Endothelial cell (in vitro differentiated cells): ENCODE measurements around the gene KRTAP10-7. TPM values are rescaled to one million over a fixed set of nuclear protein-coding genes. Genes with fewer than 3 reads are reported as not detected.

Source experiments
- DNase-seq: peaks from one replicate; pipeline ENCODE4 v3.0.0; 2021; ENCODE audit warnings: low spot score
- H3K27ac Mint-ChIP-seq: one replicate; pipeline ENCODE4 v1.8.0; 2021; ENCODE audit warnings: mixed read lengths, inconsistent platforms; ENCODE audit not compliant: unreplicated experiment
- H3K27me3 Mint-ChIP-seq: one replicate; pipeline ENCODE4 v1.8.0; 2021; ENCODE audit warnings: mild to moderate bottlenecking, moderate library complexity, mixed read lengths, inconsistent platforms; ENCODE audit not compliant: unreplicated experiment
- H3K36me3 Mint-ChIP-seq: one replicate; pipeline ENCODE4 v1.8.0; 2021; ENCODE audit warnings: mild to moderate bottlenecking, low read depth, mixed read lengths, inconsistent platforms; ENCODE audit not compliant: unreplicated experiment
- H3K4me1 Mint-ChIP-seq: one replicate; pipeline ENCODE4 v1.8.0; 2021; ENCODE audit warnings: mild to moderate bottlenecking, mixed read lengths, inconsistent platforms; ENCODE audit not compliant: unreplicated experiment
- H3K4me3 Mint-ChIP-seq: one replicate; pipeline ENCODE4 v1.8.0; 2021; ENCODE audit warnings: mild to moderate bottlenecking, mixed read lengths, inconsistent platforms; ENCODE audit not compliant: unreplicated experiment
- H3K9me3 Mint-ChIP-seq: one replicate; pipeline ENCODE4 v1.8.0; 2021; ENCODE audit warnings: mixed read lengths, inconsistent platforms; ENCODE audit not compliant: unreplicated experiment
- total RNA-seq: library from RNA; stranded (reverse); fragmentation: NEBNext Ultra II Directional; extraction: Animal tissue kit (Norgen Biotek cat#: 25700); gene quantifications from one replicate; pipeline ENCODE4 v1.2.1, GENCODE V29; 2021; ENCODE audit not compliant: unreplicated experiment
- TF ChIP-seq, protein P1 (sequence below): fragments of 200-600 bp; sonication (generic); IDR thresholded peaks from one replicate; pipeline ENCODE4 v1.5.0; 2021; ENCODE audit warnings: antibody characterized with exemption; ENCODE audit not compliant: unreplicated experiment

The KRTAP10-7 gene
- total RNA-seq, 1 donor from 2014 or later = not detected

DNA sequence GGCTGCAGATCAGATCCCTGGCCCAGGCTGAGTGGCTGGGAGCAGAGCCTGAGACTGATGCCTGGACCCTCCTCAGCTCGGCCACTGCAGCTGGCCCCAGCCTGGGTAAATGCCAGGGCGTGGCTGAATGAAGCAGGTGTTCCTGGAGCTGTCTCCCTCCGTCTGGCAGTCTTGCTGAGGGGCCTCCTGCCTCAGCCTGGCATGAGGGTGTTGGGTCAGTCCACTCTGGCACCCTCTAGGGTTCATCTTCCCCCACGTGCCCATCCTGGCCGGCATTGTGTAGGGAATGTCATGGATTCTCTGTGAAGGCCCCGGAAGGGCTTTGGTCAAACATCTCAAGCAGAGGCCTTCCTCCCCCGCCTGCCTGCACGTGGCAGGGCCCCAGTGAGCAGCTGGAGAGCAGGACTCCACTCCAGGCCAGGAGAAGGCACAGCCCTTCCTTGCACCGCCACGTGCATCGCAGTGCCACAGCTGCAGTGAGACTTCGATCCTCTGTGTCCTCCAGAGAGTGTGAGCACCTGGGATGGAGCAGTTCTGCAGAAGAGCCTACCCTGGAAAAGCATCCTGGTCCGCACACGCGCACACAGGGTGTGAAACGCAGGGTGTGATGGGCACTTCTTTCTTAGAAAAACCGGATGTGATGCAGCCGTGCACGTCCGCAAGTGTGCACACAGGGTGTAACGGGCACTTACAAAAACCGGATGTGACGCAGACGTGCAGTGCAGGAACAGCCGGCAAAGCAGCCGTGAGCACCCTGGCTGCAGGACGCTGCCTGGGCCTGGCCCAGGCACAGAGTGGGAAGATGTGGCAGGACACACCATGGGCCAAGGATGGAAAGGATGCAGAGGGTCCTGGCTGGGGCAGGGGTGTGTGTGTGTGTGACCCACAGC, 31.5 kb upstream of the KRTAP10-7 start:
- TF ChIP-seq, protein P1, sequence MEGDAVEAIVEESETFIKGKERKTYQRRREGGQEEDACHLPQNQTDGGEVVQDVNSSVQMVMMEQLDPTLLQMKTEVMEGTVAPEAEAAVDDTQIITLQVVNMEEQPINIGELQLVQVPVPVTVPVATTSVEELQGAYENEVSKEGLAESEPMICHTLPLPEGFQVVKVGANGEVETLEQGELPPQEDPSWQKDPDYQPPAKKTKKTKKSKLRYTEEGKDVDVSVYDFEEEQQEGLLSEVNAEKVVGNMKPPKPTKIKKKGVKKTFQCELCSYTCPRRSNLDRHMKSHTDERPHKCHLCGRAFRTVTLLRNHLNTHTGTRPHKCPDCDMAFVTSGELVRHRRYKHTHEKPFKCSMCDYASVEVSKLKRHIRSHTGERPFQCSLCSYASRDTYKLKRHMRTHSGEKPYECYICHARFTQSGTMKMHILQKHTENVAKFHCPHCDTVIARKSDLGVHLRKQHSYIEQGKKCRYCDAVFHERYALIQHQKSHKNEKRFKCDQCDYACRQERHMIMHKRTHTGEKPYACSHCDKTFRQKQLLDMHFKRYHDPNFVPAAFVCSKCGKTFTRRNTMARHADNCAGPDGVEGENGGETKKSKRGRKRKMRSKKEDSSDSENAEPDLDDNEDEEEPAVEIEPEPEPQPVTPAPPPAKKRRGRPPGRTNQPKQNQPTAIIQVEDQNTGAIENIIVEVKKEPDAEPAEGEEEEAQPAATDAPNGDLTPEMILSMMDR = no peak
- Mint-ChIP-seq H3K36me3 (peaks cover 7% of the 10 kb centered on the region), H3K27ac (no peak overlapping the region), H3K4me3 (no peak overlapping the region), H3K4me1 (no peaks in the 10 kb centered on the region), H3K27me3 (peaks cover 5% of the 10 kb centered on the region), H3K9me3 (no peaks in the 10 kb centered on the region)
- DNase-seq = no peak

DNA sequence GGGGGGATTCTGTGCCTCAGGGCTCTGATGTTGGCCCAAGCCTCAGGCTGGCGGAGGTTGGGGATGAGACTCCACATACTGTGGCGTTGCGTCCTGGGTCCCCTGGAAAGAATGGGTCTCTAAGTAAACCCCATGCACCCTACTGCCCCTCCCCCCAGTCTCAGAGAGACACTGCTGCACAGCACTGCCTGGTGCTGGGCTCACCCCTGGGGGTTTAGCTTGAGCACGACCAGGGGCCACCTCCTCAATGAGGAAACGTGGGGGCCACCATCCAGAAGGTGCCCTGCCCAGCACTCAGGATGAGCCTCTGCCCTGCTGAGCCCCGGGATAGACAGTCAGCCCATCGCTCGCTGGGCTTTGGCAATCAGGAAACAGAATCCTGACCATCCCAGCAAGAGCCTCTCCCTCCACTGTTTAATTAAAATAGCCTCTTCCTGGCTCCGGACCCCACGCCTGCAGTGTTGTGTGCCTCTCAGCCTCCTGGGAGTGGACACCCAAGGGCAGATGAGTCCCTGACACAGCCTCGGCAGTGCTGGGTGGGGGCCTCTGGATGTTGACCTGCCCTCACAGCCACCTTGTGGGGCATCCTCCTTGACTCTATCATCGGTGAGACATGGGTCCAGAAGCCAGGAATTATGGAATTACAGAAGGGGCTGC, 30.4 kb upstream of the KRTAP10-7 start:
- Mint-ChIP-seq H3K27ac (no peak overlapping the region), H3K4me3 (no peak overlapping the region), H3K4me1 (peaks cover 2% of the 10 kb centered on the region), H3K9me3 (no peaks in the 10 kb centered on the region), H3K36me3 (peaks cover 7% of the 10 kb centered on the region), H3K27me3 (peaks cover 8% of the 10 kb centered on the region)
- TF ChIP-seq, protein P1 = no peak
- DNase-seq = no peak

DNA sequence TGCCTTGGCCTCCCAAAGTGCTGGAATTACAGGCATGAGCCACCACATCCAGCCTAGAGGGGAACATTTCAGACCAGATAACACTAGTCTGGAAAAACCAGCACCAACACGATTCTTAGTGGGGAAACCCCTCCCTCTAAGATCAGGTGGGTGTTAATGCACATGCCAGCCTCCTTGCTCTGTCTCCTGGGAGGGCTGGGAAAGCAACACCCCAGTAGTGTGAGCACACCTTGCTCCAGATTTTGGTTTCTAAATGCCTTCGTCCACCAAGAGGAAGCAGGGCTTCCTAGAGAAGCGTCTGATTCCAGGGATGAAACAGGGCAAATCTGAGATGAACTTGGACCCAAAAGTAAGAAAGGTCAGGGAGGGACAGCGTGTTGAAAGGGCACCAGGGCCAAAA, 29.1 kb upstream of the KRTAP10-7 start:
- Mint-ChIP-seq H3K27ac (no peak overlapping the region), H3K4me1 (peaks cover 4% of the 10 kb centered on the region), H3K27me3 (peaks cover 12% of the 10 kb centered on the region), H3K4me3 (no peak overlapping the region), H3K9me3 (no peaks in the 10 kb centered on the region), H3K36me3 (peaks cover 10% of the 10 kb centered on the region)
- DNase-seq = no peak
- TF ChIP-seq, protein P1 = no peak

DNA sequence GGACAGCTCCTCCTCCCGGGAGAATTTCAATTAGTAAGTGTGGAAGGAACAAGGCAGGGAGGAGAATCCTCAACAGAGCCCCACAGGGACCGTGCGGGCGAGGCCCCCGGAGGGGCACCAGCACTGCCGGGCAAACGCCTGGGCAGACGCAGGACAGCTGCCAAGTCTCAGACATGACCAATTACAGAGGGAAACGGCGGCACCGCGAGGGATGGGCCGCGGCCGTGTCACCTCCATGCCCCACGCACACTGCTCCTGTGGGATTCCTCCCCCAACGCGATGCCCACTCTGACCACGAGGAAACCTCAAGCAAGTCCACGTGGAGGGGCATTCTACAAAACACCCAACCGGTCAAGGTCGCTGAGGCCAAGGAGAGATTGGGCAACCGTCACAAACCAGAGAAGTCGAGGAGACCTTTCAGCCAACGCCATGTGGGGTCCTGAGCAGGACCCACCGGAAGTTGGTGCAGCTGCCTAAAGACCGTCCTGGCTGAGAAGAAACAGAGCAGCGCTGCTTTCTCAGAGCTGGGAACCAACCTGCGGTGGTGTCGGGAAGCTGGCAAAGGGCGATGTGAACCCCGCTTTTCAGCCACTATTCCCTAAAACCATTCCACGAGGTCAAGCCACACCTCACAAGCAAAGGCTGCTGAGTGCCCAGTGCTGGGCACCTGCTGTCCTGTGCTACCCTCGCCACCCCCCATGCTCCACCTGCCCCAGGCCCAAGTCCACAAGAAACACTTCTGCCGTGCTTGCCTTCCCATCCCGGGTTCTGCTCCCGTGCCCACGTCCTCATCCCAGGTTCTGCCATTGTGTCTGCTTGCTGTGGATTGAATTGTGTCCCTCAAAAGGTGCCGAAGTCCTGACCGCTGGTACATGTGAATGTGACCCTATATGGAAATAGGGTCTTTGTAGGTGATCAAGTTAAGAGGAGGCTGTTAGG, 28.3 kb upstream of the KRTAP10-7 start:
- Mint-ChIP-seq H3K36me3 (peaks cover 10% of the 10 kb centered on the region), H3K27ac (no peak overlapping the region), H3K4me1 (peaks cover 4% of the 10 kb centered on the region), H3K27me3 (peaks cover 12% of the 10 kb centered on the region), H3K4me3 (no peak overlapping the region), H3K9me3 (no peaks in the 10 kb centered on the region)
- no peak for DNase-seq
- TF ChIP-seq, protein P1 = no peak
